GM18499 (cell line): Measurements from ENCODE around the gene CNBD2.
"Not testable (repeated sequence)": the region's sequence is repeated elsewhere in the genome, so short reads cannot be mapped to it uniquely, and the experiment has no call there.

Experiments used
- ATAC-seq: cut with Tn5 transposase; IDR thresholded peaks from one replicate; pipeline ENCODE4 v1.9.1; 2021; ENCODE audit warnings: moderate number of reproducible peaks; ENCODE audit not compliant: insufficient read depth, unreplicated experiment

The CNBD2 gene

GRCh38 chr20:35972462-35972861, 4.1 kb downstream of the CNBD2 start:
- no peak for ATAC-seq

GRCh38 chr20:35974256-35974655, 5.9 kb downstream of the CNBD2 start:
- no peak for ATAC-seq

DNA sequence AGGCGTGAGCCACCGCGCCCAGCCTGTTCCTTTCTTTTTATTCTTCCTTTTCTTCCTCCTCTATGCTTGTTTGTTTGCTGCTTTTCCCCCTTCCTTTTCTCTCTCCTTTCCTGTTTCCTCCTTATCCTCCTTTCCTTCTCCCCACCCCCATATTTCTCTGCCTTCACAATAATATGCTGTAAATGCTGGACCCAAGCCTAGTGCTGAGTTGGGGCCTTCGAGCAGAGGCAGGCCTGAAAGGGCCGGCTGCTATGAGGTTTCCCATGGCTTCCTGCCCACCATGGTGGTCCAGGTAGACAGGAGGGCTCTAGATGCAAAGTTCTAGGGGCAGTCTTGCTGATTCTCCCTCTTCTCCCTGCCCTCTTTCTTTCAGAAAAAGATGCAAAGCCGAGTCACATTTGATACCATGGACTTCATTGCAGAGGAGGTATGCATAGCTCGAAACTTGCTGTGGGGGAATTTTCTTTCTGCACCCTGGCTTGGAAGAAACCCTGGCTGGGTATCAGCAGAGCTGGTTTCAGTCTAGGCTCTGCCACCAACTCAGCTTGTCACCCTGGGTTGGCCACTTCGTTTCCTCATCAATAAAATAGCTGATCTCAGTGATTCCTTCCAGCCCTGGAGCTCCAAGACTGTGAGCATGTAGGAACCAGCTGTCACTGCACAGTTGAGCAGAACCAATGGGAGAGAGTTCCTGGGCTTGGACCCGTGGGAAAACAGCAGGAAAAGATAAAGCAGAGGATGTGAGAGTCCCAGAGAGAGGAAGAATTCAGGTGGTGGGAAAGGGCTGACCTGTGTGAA, 7.4 kb downstream of the CNBD2 start:
- ATAC-seq = no peak

GRCh38 chr20:35978041-35978513, 9.7 kb downstream of the CNBD2 start:
- no peak for ATAC-seq

DNA sequence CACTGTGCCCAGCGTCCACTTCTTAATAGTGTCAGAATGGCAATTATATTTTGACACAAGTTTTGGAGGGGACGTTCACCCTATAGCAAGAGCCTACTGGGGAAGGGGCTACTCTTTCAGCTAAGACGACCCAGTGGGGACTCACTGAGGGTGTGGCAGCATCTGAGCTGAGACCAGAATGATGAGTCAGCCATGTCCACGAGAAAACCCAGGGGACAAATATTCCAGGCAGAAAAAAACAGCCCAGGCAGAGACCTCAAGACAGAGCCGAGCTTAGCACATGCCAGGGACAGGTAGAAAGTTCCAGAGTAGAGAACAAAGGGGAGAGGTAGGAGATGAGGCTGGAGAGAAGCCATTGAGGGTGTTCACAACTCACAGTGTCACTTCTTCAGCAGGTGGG, 11.2 kb downstream of the CNBD2 start:
- ATAC-seq = no peak

- no peak for ATAC-seq
Observed at GRCh38 chr20:35981969-35982368, 13.6 kb downstream of the CNBD2 start.

DNA sequence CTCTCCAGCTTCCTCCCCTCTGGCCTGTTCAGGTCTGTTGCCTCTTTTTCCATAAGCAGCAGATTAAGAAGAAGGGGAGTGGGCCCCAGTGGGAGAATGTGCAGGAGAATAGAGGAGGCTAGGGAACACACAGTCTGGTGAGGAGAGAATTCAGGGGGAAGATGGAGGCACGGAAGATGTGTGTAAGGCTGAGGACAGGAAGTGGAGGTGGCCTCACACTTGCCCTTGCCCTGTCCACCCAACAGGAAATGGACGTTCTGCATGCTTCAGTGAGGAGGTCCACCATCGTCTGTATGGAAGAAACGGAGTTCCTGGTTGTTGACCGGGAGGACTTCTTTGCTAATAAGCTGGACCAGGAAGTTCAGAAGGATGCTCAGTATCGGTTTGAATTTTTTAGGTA, 16.0 kb downstream of the CNBD2 start:
- ATAC-seq = no peak

DNA sequence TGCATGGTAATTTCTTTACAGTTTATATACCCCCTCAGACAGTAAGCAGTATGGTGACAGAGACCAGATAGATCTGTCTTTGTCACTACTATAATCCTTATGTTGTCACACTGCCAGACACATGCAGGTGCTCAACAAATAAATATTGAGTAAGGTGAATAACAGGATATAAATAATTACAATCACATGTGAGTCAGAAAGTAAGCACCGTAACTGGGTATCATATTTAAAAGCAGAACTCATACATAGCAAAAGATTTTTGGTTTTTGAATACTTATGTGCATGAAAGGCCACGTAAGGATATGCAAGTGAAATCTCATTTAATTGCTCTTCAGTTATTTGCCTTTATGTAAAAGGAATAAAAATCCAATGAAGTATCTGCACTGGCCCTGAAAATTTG, 17.4 kb downstream of the CNBD2 start:
- ATAC-seq = no peak

- no peak for ATAC-seq
Observed at GRCh38 chr20:35988910-35989463, 20.6 kb downstream of the CNBD2 start.

DNA sequence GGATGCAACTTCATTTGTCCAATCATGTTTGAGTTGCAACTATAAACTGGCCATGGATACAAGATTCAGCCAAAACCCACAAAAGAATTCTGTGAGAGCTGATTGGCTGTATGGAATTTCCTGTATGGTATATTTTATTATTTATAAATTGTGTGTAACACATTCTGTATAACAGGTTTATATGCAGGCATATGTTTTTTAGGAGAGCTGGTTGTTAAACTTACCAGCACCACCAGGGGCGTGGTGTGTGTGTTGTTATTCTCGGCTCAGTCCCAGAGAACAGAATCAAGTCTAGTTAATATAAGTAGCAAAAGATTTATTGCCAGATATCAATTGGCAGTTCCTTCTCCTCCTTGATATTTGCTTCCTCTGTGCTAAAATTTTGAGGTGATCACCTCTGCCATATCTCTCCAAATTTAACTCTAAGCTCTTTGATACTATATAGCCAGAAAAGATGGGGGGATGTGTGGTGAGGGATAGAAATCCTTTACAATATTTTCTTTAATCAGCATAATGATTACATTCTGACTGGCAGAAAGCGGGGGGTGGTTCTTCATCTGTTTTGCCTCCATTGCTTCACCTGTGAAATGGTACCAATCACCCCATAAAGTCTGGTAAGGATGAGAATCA, 22.9 kb downstream of the CNBD2 start:
- ATAC-seq = no peak

DNA sequence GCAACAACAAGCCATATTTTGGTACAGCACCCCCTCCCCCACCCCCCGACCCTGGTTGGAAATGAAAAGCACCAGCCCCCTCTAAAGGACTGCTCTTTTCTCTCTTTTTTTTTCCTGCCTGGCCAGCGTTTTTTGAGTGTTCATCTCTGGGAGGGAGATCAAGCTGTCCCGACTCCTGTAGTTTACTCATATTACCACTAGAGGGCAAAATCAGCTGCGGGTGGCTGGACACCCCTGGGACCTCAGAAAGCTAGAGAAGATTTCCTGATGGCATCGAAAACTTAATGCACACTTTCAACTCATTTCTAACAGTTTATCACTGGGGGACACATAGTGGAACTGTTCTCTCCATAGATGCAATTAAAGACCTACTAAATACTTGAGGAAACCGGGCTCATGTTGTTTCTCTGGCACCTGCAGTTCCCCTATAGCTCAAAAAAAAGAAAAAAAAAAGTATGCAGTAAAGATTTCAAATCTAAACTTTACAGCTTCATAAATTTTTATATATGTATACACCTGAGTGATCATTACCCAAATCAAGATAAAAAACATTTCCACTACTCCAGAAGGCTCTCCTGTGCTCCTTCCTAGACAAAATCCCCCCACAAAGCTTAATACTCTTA, 24.4 kb downstream of the CNBD2 start:
- no peak for ATAC-seq

DNA sequence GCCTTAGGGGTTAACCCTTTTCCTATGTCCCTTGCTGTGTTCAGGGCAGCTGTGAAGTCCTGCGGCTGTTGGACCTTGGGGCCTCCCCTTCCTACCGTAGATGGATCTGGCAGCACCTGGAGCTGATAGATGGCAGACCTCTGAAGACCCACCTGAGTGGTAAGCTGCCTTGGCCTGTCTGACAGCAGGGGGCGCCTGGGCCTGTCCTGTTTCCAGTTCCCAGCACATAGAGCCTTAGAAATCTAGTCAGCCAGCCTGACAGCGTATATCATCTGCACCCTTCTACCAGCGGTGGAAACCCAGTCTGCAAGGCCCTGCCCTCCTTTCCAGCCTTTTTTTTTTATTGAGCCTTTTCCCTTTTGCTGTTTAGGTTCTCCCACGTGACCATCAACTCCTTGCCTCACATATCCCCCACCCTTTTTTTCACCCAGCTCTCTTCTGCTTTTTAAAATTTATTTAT, 26.6 kb downstream of the CNBD2 start:
- ATAC-seq = no peak

GRCh38 chr20:35996492-35996891, 28.1 kb downstream of the CNBD2 start:
- not testable (repeated sequence) for ATAC-seq

DNA sequence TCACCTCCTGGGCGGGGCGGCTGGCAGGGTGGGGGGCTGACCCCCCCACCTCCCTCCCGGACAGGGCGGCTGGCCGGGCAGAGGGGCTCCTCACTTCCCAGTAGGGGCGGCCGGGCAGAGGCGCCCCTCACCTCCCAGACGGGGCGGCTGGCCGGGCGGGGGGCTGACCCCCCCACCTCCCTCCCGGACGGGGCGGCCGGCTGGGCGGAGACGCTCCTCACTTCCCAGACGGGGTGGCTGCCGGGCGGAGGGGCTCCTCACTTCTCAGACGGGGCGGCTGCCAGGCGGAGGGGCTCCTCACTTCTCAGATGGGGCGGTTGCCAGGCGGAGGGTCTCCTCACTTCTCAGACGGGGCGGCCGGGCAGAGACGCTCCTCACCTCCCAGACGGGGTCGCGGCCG, 32.9 kb downstream of the CNBD2 start:
- not testable (repeated sequence) for ATAC-seq

DNA sequence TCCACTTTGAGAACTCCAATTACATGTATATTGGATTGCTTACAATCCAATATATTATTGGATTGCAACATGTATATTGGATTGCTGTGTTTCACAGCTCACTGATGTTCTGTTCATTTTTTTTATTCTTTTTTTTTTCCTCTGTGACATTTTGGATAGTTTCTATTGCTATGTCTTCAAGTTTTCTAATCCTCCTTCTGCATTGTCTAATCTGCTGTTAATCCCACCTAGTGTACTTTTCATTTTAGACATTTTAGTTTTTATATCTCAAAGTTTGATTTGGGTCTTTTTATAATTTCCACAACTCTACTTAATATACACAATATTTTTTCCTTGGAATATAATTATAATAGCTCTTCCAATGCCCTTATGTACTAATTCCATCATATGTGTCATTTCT, 34.5 kb downstream of the CNBD2 start:
- no peak for ATAC-seq

GRCh38 chr20:36004045-36004444, 35.7 kb downstream of the CNBD2 start:
- no peak for ATAC-seq

- no peak for ATAC-seq
Observed at GRCh38 chr20:36008461-36009035, 40.2 kb downstream of the CNBD2 start.

- no peak for ATAC-seq
Observed at GRCh38 chr20:36010076-36010475, 41.7 kb downstream of the CNBD2 start.

- ATAC-seq = no peak
Observed at GRCh38 chr20:36010825-36011224, 42.4 kb downstream of the CNBD2 start.

- ATAC-seq = no peak
Observed at GRCh38 chr20:36015806-36016403, 47.5 kb downstream of the CNBD2 start.
